GM12875 (cell line): ENCODE results near the gene KCNJ12.
"Not testable (repeated sequence)": the region's sequence is repeated elsewhere in the genome, so short reads cannot be mapped to it uniquely, and the experiment has no call there.

Experiments
- H3K4me3 ChIP-seq: one replicate; pipeline ENCODE4 v1.5.1; 2011; ENCODE audit warnings: low read depth, low read length, control low read depth
- TF ChIP-seq, protein P1 (sequence below): IDR thresholded peaks from 2 replicates; pipeline ENCODE4 v1.5.1; 2011; ENCODE audit warnings: low read depth, mild to moderate bottlenecking, control low read depth, inconsistent platforms, low read length, moderate library complexity, borderline replicate concordance; ENCODE audit not compliant: insufficient read depth

Gene KCNJ12

DNA sequence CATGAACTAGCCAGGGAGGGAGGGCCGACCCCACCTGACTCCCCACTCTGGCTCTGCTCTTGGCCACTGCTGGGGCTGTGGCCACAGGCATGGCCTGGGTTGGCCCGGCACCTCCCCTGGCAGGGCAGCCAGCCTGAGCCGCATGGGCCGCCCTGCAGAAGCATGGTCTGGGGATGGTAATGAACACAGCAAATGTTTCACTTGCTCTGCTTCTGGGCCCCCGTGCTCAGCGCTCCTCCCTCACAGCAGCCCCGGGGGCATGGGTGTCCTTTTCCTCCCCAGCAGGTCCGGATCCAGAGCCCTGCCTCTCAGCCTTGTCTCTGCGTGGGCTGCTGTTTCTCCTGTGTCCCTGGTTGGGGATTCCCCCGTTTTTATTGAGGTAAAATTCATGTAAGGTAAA is 30.9 kb upstream of the KCNJ12 start:
- H3K4me3 ChIP-seq = no peak overlapping the region
- TF ChIP-seq, protein P1, sequence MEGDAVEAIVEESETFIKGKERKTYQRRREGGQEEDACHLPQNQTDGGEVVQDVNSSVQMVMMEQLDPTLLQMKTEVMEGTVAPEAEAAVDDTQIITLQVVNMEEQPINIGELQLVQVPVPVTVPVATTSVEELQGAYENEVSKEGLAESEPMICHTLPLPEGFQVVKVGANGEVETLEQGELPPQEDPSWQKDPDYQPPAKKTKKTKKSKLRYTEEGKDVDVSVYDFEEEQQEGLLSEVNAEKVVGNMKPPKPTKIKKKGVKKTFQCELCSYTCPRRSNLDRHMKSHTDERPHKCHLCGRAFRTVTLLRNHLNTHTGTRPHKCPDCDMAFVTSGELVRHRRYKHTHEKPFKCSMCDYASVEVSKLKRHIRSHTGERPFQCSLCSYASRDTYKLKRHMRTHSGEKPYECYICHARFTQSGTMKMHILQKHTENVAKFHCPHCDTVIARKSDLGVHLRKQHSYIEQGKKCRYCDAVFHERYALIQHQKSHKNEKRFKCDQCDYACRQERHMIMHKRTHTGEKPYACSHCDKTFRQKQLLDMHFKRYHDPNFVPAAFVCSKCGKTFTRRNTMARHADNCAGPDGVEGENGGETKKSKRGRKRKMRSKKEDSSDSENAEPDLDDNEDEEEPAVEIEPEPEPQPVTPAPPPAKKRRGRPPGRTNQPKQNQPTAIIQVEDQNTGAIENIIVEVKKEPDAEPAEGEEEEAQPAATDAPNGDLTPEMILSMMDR = no peak

DNA sequence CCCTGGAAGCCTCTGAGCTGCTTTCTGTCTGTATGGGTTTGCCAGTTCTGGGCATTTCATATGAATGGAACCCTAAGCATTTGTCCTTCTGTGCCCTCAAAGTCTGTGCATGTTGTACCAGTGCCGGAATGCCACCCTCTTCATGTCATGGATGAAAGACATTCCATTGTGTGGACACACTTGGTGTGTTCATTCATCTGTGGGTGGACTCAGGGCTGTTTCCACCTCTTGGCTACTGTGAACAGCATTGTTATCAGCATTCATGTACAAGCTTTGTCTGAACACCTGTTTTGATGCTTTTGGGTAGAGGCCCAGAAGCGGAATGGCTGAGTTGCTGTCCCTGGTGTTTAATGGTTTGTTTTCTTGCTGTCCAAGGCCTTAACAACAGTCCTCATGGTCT is 30.1 kb upstream of the KCNJ12 start:
- H3K4me3 ChIP-seq = not testable (repeated sequence)

DNA sequence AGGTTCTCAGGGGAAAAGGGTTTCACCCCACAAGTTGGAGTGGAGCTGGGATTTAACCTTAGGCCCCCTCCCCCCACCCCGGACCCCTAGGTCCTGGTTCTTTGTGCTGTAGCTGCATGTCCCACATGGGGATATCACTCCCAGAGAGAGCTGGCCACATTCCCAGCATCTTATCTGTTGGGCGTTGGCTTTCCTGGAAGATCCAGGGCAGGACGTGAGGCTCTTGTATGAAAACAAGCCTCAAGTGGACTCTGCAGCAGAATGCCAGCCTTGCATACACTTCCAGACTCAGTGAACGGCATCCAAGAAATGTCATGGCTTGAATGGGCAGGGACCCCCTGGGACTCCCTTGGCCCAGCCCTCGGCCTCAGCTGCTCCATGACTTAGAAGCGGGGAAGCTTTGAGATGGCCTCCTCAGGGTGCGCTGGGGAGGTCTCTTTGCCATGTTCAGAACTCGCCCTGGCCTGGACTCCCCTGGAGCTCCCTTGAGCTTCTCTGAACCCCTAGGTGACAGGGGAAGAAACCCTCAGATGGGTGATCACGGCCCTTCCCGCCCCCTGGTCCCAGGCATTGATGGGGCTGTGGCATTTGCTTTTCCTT is 29.4 kb upstream of the KCNJ12 start:
- not testable (repeated sequence) for H3K4me3 ChIP-seq

DNA sequence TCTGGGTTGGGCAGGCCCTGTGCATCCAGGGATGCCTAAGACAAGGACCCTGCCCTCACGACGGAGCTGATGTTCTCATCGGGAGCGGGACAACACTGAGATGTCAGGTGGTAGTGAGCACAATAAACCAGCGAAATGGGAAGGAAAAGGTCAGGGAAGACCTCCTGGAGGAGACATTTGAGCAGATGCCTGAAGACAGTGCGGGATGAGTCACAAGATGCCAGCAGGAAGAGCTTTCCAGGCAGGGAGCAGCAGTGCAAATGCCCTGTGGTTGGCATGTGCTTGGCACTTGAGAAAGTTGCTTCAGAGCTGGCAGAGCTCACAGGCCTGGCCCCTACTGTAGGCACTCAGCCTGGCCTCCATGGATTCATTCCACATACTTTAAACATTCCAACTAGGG is 28.5 kb upstream of the KCNJ12 start:
- H3K4me3 ChIP-seq = not testable (repeated sequence)

DNA sequence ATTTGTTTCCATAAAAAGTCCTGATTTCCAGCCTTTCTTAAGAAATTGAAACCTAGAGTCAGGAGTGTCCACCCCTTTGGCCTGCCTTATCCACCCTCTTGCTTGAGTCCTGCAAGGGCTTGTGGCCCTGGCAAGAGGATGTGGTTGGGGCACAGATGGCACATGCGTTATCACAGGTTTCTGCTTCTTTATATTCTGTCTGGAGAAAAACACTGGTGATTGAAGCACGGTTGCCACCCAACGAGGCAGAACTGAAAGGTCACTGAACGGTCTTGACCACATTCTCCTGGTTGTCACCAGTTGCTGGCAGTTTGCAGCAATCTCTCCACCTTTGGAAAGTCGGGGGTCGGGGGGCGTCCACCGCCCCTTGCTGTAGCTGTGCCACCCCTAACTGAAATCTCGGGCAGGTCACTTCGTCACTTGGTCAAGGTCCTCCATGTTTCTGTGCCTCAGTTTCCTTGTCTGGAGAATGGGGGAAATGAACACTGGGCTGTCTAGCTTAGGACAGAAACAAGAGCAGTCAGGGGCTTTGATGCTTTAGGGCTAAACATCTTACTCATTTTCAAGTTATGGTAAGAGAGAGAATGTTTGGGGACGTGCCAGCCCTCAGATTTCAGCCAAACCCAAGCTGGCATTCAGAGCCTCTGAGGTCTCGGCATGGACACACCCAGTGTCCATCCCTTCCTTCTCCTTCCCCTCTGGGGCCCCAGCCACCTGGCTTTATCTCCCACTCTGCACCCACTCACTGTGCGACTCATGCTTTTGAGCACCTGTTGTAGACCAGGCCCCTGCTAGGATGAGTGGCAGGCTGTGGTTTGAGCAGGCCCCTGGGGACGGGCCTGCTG is 27.9 kb upstream of the KCNJ12 start:
- H3K4me3 ChIP-seq = not testable (repeated sequence)

DNA sequence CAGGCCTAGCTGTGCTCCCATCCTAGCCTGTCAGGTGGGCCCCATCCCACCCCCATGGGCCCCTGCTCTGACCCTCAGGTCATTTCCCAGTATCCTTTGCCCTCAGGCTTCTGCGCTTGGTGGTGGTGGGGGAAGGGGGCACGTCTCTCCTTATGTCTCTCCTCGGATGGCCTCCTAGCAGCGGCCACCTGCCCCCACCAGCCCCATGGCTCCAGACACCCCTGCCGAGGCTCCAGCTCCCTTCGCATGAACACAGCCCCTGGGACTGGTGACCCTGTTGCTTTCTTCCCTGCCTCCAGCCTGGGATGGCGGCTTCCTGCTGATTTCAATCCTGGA is 27.3 kb upstream of the KCNJ12 start:
- not testable (repeated sequence) for H3K4me3 ChIP-seq

DNA sequence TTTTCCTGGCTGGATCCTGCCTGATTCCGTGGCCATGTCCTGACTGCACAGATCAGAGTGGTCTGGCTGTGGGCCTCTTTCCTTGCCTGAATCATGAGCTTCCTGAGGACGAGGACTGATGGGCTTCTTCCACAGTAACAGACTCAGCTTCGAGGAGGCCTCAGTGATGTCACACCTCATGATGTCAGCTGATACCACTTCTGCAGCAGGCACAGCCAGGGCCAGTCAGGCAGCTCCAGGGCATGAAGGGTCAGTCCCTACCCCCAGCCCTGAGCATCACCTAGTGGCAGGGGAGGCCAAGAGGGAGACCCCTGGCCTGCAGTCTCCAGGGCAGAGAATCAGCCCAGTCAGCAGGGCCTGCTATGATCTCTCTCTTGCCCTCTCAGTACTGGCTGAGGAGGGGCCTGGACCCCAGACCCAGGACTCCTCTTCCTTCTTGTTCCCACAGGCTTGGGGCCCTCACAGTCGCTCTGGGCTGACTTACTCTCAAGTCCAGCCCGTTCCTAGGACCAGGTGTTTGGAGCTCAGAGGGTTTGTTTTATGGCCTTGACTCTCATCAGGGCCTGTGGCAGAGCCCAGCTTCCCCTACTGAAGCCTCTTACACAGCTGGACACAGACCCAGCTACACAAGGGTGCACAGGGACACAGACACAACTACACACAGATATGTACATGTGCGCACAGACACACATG is 26.7 kb upstream of the KCNJ12 start:
- H3K4me3 ChIP-seq = not testable (repeated sequence)

DNA sequence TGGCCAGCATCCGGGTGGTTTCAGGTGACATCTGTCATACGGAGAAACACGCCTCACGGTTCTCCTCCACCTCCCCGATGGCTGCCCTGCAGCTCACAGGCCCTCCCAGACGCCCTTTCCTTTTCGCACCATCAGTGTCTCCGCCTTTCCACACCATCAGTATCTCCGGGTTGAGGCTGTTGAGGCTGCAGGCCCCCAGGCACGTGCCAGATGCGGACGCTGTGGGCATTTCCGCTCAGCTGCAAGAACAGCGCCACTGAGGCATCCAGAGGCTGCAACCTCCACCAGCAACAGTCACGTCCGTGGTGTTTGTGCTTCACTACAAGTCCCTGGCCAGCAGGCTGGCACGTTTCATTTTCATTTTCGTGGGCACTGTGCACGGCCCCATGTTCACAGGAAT is 25.7 kb upstream of the KCNJ12 start:
- not testable (repeated sequence) for H3K4me3 ChIP-seq

DNA sequence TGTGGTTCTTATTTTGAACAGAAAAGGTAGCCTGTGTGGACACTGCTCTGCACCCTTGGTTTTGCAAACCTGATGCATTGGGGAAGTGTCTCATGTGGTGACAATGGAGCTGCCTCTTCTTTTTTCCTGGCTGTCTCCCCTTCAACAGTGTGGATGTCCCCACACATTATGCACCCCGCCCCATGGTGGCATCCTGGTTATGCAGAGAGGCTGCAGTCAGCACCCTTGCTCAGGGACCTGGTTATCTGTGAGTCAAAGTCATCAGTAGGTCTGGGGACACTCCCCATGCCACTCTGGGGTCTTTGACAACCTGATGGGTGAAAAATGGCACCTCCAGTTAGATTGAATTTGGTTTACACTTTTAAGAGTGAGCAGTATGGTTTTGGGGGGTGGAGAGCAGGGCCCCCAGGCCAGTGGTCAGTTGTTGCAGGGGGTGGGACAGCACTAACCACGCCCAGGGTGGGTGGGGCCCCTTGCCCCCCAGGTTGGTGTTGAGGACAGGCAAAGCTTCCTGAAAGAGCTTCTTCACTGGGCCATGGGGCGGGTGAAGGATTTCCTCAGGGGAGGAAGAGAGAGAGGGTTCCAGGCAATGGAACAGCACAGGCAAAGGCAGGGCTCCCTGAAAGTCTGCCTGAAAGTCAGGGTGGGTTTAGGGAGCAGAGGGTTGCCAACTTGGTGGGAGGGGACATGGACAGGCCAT is 24.6 kb upstream of the KCNJ12 start:
- no peak overlapping the region for H3K4me3 ChIP-seq
- TF ChIP-seq, protein P1 = no peak

DNA sequence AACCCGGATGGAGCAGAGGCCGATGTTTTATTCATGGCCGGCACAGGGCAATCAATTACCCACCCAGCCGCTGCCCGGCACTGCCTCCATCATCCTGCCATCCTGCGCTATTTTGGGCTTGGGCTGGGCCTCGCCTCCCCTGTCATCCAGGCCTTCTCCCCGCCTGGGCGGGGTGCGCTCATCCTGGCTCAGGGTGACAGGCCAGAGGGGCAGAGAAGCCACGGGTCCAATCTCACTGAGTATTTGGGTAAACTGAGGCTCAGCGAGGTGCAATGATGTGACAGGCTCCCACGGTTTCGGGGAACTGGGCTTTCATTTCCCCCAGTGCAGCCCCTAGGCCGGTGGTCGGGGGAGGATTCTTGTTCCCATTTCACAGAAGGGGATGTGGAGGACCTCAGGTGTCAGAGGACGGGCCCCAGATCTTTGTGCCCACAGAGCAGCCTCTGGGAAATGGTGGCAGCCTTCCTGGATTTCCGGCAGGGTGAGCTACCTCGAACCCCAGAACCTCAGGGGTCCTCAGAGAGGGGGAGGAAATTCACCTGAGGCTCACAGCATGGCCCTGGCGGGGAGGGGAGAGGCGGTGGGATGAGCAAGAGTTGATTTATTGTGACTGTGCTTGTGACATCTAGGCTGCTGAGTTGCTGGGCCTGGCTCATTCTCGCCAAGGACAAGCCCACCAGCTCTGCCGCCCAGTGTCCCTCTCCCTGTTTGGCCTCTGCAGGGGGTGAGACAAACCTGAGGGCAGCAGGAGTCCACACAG is 23.8 kb upstream of the KCNJ12 start:
- TF ChIP-seq, protein P1 = no peak
- H3K4me3 ChIP-seq = no peak overlapping the region
